WTC11 (cell line): Measurements from ENCODE around the gene MTHFD2.

Experiments used
- ARID4B ChIP-seq: sonication (generic); formaldehyde crosslinking; IDR thresholded peaks from 2 replicates; pipeline ENCODE4 v1.8.0; 2023; ENCODE audit warnings: missing genetic modification reagents, mild to moderate bottlenecking, borderline replicate concordance
- CBFB ChIP-seq: sonication (generic); formaldehyde crosslinking; IDR thresholded peaks from 2 replicates; pipeline ENCODE4 v1.8.1; 2022; ENCODE audit warnings: mild to moderate bottlenecking, low read depth, missing genetic modification reagents
- CTCF ChIP-seq: fragments of 200-600 bp; IDR thresholded peaks from 2 replicates; pipeline ENCODE4 v1.8.0; 2022; ENCODE audit warnings: antibody characterized with exemption
- E2F4 ChIP-seq: sonication (generic); formaldehyde crosslinking; IDR thresholded peaks from 2 replicates; pipeline ENCODE4 v1.8.1; 2022; ENCODE audit warnings: low read depth, mild to moderate bottlenecking, moderate library complexity, missing genetic modification reagents, borderline replicate concordance
- HMGA2 ChIP-seq: fragments of 250-450 bp; sonication (Bioruptor Pico); IDR thresholded peaks from 2 replicates; pipeline ENCODE4 v1.4.0; 2021; ENCODE audit warnings: mild to moderate bottlenecking, moderate library complexity
- MAX ChIP-seq: sonication (generic); formaldehyde crosslinking; IDR thresholded peaks from 2 replicates; pipeline ENCODE4 v1.8.0; 2022; ENCODE audit warnings: mild to moderate bottlenecking, missing genetic modification reagents
- NR1H2 ChIP-seq: sonication (generic); formaldehyde crosslinking; IDR thresholded peaks from 2 replicates; pipeline ENCODE4 v1.9.0; 2021; ENCODE audit warnings: mild to moderate bottlenecking, moderate library complexity, missing genetic modification reagents
- RELA ChIP-seq: sonication (generic); formaldehyde crosslinking; IDR thresholded peaks from 2 replicates; pipeline ENCODE4 v1.8.1; 2022; ENCODE audit warnings: missing genetic modification reagents, mild to moderate bottlenecking, borderline replicate concordance
- TEAD4 ChIP-seq: sonication (generic); formaldehyde crosslinking; IDR thresholded peaks from 2 replicates; pipeline ENCODE4 v1.8.0; 2022; ENCODE audit warnings: mild to moderate bottlenecking, missing genetic modification reagents
- ZNF219 ChIP-seq: sonication (generic); formaldehyde crosslinking; IDR thresholded peaks from 2 replicates; pipeline ENCODE4 v1.8.0; 2023; ENCODE audit warnings: missing genetic modification reagents, mild to moderate bottlenecking, borderline replicate concordance
- ZNF416 ChIP-seq: fragments of 250-450 bp; sonication (Bioruptor Pico); IDR thresholded peaks from 2 replicates; pipeline ENCODE4 v1.9.0; 2021; ENCODE audit warnings: mild to moderate bottlenecking, inconsistent platforms
- TF ChIP-seq, protein P1 (sequence below): sonication (generic); formaldehyde crosslinking; IDR thresholded peaks from 2 replicates; pipeline ENCODE4 v1.8.1; 2023; ENCODE audit warnings: mild to moderate bottlenecking, missing genetic modification reagents
- TF ChIP-seq, protein P2 (sequence below): sonication (generic); formaldehyde crosslinking; IDR thresholded peaks from 2 replicates; pipeline ENCODE4 v1.8.1; 2022; ENCODE audit warnings: low read depth, missing genetic modification reagents, borderline replicate concordance

- TF ChIP-seq HMGA2 (CRISPR knock-in tag) (no peak), CTCF (no peak), ZNF416 (CRISPR knock-in tag) (no peak), TEAD4 (no peak), MAX (CRISPR knock-in tag) (no peak), NR1H2 (no peak), E2F4 (CRISPR knock-in tag) (no peak), CBFB (CRISPR knock-in tag) (no peak), ARID4B (no peak), ZNF219 (CRISPR knock-in tag) (no peak), RELA (CRISPR knock-in tag) (no peak)
- TF ChIP-seq, protein P1, sequence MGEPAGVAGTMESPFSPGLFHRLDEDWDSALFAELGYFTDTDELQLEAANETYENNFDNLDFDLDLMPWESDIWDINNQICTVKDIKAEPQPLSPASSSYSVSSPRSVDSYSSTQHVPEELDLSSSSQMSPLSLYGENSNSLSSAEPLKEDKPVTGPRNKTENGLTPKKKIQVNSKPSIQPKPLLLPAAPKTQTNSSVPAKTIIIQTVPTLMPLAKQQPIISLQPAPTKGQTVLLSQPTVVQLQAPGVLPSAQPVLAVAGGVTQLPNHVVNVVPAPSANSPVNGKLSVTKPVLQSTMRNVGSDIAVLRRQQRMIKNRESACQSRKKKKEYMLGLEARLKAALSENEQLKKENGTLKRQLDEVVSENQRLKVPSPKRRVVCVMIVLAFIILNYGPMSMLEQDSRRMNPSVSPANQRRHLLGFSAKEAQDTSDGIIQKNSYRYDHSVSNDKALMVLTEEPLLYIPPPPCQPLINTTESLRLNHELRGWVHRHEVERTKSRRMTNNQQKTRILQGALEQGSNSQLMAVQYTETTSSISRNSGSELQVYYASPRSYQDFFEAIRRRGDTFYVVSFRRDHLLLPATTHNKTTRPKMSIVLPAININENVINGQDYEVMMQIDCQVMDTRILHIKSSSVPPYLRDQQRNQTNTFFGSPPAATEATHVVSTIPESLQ = no peak
- TF ChIP-seq, protein P2, sequence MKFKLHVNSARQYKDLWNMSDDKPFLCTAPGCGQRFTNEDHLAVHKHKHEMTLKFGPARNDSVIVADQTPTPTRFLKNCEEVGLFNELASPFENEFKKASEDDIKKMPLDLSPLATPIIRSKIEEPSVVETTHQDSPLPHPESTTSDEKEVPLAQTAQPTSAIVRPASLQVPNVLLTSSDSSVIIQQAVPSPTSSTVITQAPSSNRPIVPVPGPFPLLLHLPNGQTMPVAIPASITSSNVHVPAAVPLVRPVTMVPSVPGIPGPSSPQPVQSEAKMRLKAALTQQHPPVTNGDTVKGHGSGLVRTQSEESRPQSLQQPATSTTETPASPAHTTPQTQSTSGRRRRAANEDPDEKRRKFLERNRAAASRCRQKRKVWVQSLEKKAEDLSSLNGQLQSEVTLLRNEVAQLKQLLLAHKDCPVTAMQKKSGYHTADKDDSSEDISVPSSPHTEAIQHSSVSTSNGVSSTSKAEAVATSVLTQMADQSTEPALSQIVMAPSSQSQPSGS (CRISPR knock-in tag) = no peak
These were observed 27.5 kb downstream of the MTHFD2 start for GRCh38 chr2:74225698-74226459.
